HEK293T (cell line): ENCODE results near the gene SLC6A12.

ENCODE experiments used
- ARNT ChIP-seq: fragments of 450-650 bp; IDR thresholded peaks from 2 replicates; pipeline ENCODE4 v1.6.1; 2017; ENCODE audit warnings: mild to moderate bottlenecking
- BHLHE40 ChIP-seq: fragments of 450-650 bp; IDR thresholded peaks from 2 replicates; pipeline ENCODE4 v1.6.1; 2016; ENCODE audit warnings: mild to moderate bottlenecking, moderate library complexity, borderline replicate concordance
- CTBP1 ChIP-seq: fragments of 450-650 bp; IDR thresholded peaks from 2 replicates; pipeline ENCODE4 v1.6.1; 2016; ENCODE audit warnings: borderline replicate concordance
- ELF4 ChIP-seq: fragments of 450-650 bp; IDR thresholded peaks from 2 replicates; pipeline ENCODE4 v1.6.1; 2017; ENCODE audit warnings: antibody characterized with exemption
- FOXA1 ChIP-seq: fragments of 450-650 bp; IDR thresholded peaks from 2 replicates; pipeline ENCODE4 v1.6.1; 2016; ENCODE audit warnings: mild to moderate bottlenecking
- FOXK2 ChIP-seq: fragments of 450-650 bp; IDR thresholded peaks from 2 replicates; pipeline ENCODE4 v1.6.1; 2016; ENCODE audit warnings: mild to moderate bottlenecking
- FOXM1 ChIP-seq: fragments of 450-650 bp; IDR thresholded peaks from 2 replicates; pipeline ENCODE4 v1.6.1; 2017; ENCODE audit warnings: mild to moderate bottlenecking, borderline replicate concordance
- L3MBTL2 ChIP-seq: fragments of 450-650 bp; conservative IDR thresholded peaks from 2 replicates; pipeline ENCODE4 v1.6.1; 2016; ENCODE audit warnings: mild to moderate bottlenecking
- LEF1 ChIP-seq: fragments of 450-650 bp; IDR thresholded peaks from 2 replicates; pipeline ENCODE4 v1.6.1; 2017; ENCODE audit warnings: mild to moderate bottlenecking, borderline replicate concordance
- NFRKB ChIP-seq: fragments of 450-650 bp; IDR thresholded peaks from 2 replicates; pipeline ENCODE4 v1.6.1; 2016; ENCODE audit warnings: mild to moderate bottlenecking, moderate library complexity
- PKNOX1 ChIP-seq: fragments of 450-650 bp; IDR thresholded peaks from 2 replicates; pipeline ENCODE4 v1.6.1; 2016
- SP1 ChIP-seq: fragments of 450-650 bp; IDR thresholded peaks from 2 replicates; pipeline ENCODE4 v1.6.1; 2017
- SUZ12 ChIP-seq: fragments of 450-650 bp; IDR thresholded peaks from 2 replicates; pipeline ENCODE4 v1.6.1; 2016; ENCODE audit warnings: mild to moderate bottlenecking
- ZNF384 ChIP-seq: fragments of 450-650 bp; IDR thresholded peaks from 2 replicates; pipeline ENCODE4 v1.6.1; 2016

GRCh38 chr12:220491-220890, 6.5 kb upstream of the SLC6A12 start:
- TF ChIP-seq CTBP1 (no peak), FOXM1 (no peak), ELF4 (no peak), SP1 (no peak), FOXK2 (no peak), BHLHE40 (no peak), ARNT (no peak), FOXA1 (no peak), ZNF384 (no peak), SUZ12 (no peak), NFRKB (no peak), LEF1 (no peak), PKNOX1 (no peak), L3MBTL2 (no peak)
